WTC11 (cell line): Measurements from ENCODE around the gene GID4. TPM values are rescaled to one million over a fixed set of nuclear protein-coding genes. Genes with fewer than 3 reads are reported as not detected.
A peak's percentile ranks its signal among the peaks of the same experiment; 100 is the strongest.

Experiments
- ATAC-seq: fragments of 200-7000 bp; cut with Tn5 transposase; 2 replicates; pipeline ENCODE4 v1.10.0; 2021; ENCODE audit warnings: mild to moderate bottlenecking, moderate library complexity
- CTCF ChIA-PET: fragments of 300-600 bp; sonication (Branson Sonifier 250); formaldehyde crosslinking; loops from one replicate; lab custom pipeline; 2021; ENCODE audit warnings: antibody characterized with exemption; lab: Charles Lee
- POLR2A ChIA-PET: fragments of 350-600 bp; sonication (Branson Sonifier 250); formaldehyde crosslinking; loops from one replicate; lab custom pipeline; 2021; ENCODE audit warnings: antibody characterized with exemption; lab: Charles Lee
- DNase-seq: peaks from one replicate; pipeline ENCODE4 v3.0.0; 2021; ENCODE audit warnings: low spot score
- H3K27ac Mint-ChIP-seq: 2 replicates; pipeline ENCODE4 v1.8.0; 2021; ENCODE audit warnings: mixed read lengths
- H3K27me3 Mint-ChIP-seq: 2 replicates; pipeline ENCODE4 v1.8.0; 2021; ENCODE audit warnings: low read depth, mild to moderate bottlenecking, moderate library complexity, mixed read lengths
- H3K36me3 Mint-ChIP-seq: 2 replicates; pipeline ENCODE4 v1.8.0; 2021; ENCODE audit warnings: mixed read lengths
- H3K4me1 Mint-ChIP-seq: 2 replicates; pipeline ENCODE4 v1.8.0; 2022; ENCODE audit warnings: mixed read lengths
- H3K4me3 Mint-ChIP-seq: 2 replicates; pipeline ENCODE4 v1.8.0; 2021; ENCODE audit warnings: mild to moderate bottlenecking, moderate library complexity, mixed read lengths
- H3K9me3 Mint-ChIP-seq: 2 replicates; pipeline ENCODE4 v1.8.0; 2021; ENCODE audit warnings: mixed read lengths
- ARID4B ChIP-seq: sonication (generic); formaldehyde crosslinking; IDR thresholded peaks from 2 replicates; pipeline ENCODE4 v1.8.0; 2023; ENCODE audit warnings: missing genetic modification reagents, mild to moderate bottlenecking, borderline replicate concordance
- CREM ChIP-seq: sonication (generic); formaldehyde crosslinking; IDR thresholded peaks from 2 replicates; pipeline ENCODE4 v1.8.1; 2022; ENCODE audit warnings: mild to moderate bottlenecking, missing genetic modification reagents, moderate library complexity
- ERG ChIP-seq: fragments of 250-450 bp; sonication (Bioruptor Pico); IDR thresholded peaks from 2 replicates; pipeline ENCODE4 v1.8.0; 2021; ENCODE audit warnings: mild to moderate bottlenecking
- GTF2I ChIP-seq: fragments of 250-450 bp; sonication (Bioruptor Pico); conservative IDR thresholded peaks from 2 replicates; pipeline ENCODE4 v1.4.0; 2021; ENCODE audit warnings: mild to moderate bottlenecking
- MAX ChIP-seq: sonication (generic); formaldehyde crosslinking; IDR thresholded peaks from 2 replicates; pipeline ENCODE4 v1.8.0; 2022; ENCODE audit warnings: mild to moderate bottlenecking, missing genetic modification reagents
- MYBL2 ChIP-seq: sonication (generic); formaldehyde crosslinking; IDR thresholded peaks from 2 replicates; pipeline ENCODE4 v1.8.1; 2023; ENCODE audit warnings: mild to moderate bottlenecking, moderate library complexity, missing genetic modification reagents
- NFYB ChIP-seq: sonication (generic); formaldehyde crosslinking; conservative IDR thresholded peaks from 2 replicates; pipeline ENCODE4 v1.8.0; 2022; ENCODE audit warnings: low read depth, missing genetic modification reagents
- NR2C2 ChIP-seq: sonication (generic); formaldehyde crosslinking; IDR thresholded peaks from 2 replicates; pipeline ENCODE4 v1.8.0; 2022; ENCODE audit warnings: mild to moderate bottlenecking, missing genetic modification reagents
- NR3C1 ChIP-seq: sonication (generic); formaldehyde crosslinking; conservative IDR thresholded peaks from 2 replicates; pipeline ENCODE4 v1.8.1; 2023; ENCODE audit warnings: low read depth, mild to moderate bottlenecking, missing genetic modification reagents
- PRDM15 ChIP-seq: sonication (generic); formaldehyde crosslinking; IDR thresholded peaks from 2 replicates; pipeline ENCODE4 v1.8.0; 2022; ENCODE audit warnings: missing genetic modification reagents
- SOX15 ChIP-seq: fragments of 250-450 bp; sonication (Bioruptor Pico); IDR thresholded peaks from 2 replicates; pipeline ENCODE4 v1.9.0; 2021; ENCODE audit warnings: mild to moderate bottlenecking
- USF2 ChIP-seq: sonication (generic); formaldehyde crosslinking; IDR thresholded peaks from 2 replicates; pipeline ENCODE4 v1.8.1; 2023; ENCODE audit warnings: mild to moderate bottlenecking, missing genetic modification reagents, moderate library complexity
- total RNA-seq: library from RNA; stranded (reverse); gene quantifications from 3 replicates; pipeline ENCODE4 v1.2.3, GENCODE V29; 2021

The GID4 gene
- total RNA-seq, 1 experiment from 2014 or later: 16.0 TPM

- no peak for TF ChIP-seq ERG (CRISPR knock-in tag)
Observed at GRCh38 chr17:18037486-18037885, 1.7 kb upstream of the GID4 start (continued).

GRCh38 chr17:18038149-18038850, 908 bp upstream of the GID4 start:
- ChIA-PET POLR2A (no interaction called here), CTCF (interaction anchor here (1.0 to 1.1 kb wide), 2 partner anchors 33 to 147 kb away, joined by 3 to 4 read pairs; no protein-coding TSS in a partner anchor)
- Mint-ChIP-seq H3K4me3 (peak overlapping the region; percentile 89), H3K36me3 (no peaks in the 10 kb centered on the region), H3K4me1 (peaks cover 29% of the 10 kb centered on the region), H3K27ac (0 out of 2 replicates have a peak overlapping the region, but pooled peaks have one; percentile 73), H3K9me3 (no peaks in the 10 kb centered on the region), H3K27me3 (no peaks in the 10 kb centered on the region; the same call in 1 of the 2 replicates)
- no peak for DNase-seq
- ATAC-seq: no peak
- TF ChIP-seq GTF2I (CRISPR knock-in tag): no peak

- POLR2A ChIA-PET: no interaction called here
- TF ChIP-seq ARID4B (CRISPR knock-in tag): 0 out of 2 replicates have a peak, but pooled peaks have one; percentile 54
- no peak for TF ChIP-seq MYBL2
- TF ChIP-seq, all 79 proteins: peak for 1
- H3K36me3 Mint-ChIP-seq: no peaks in the 10 kb centered on the region
- peak overlapping the region; percentile 65 for H3K27ac Mint-ChIP-seq
- peaks cover 29% of the 10 kb centered on the region for H3K4me1 Mint-ChIP-seq
- H3K9me3 Mint-ChIP-seq: no peaks in the 10 kb centered on the region
- H3K4me3 Mint-ChIP-seq: peak overlapping the region; percentile 94
- CTCF ChIA-PET: interaction anchor here (1.1 kb wide), 1 partner anchor 35 kb away, joined by 3 read pairs; no protein-coding TSS in a partner anchor
- no peaks in the 10 kb centered on the region; the same call in 1 of the 2 replicates for H3K27me3 Mint-ChIP-seq
- DNase-seq (peak; percentile 56), ATAC-seq (peak; percentile 50)
Observed at GRCh38 chr17:18039535-18040260, 490 bp downstream of the GID4 start.

- no peaks in the 10 kb centered on the region for H3K9me3 Mint-ChIP-seq
- H3K36me3 Mint-ChIP-seq: no peaks in the 10 kb centered on the region
- ATAC-seq (no peak), DNase-seq (no peak)
- CTCF ChIA-PET: no interaction called here
- no peaks in the 10 kb centered on the region; the same call in 1 of the 2 replicates for H3K27me3 Mint-ChIP-seq
- H3K4me1 Mint-ChIP-seq: peaks cover 29% of the 10 kb centered on the region
- H3K4me3 Mint-ChIP-seq: peak overlapping the region; percentile 94
- POLR2A ChIA-PET: no interaction called here
- H3K27ac Mint-ChIP-seq: peak overlapping the region; percentile 65
- TF ChIP-seq MAX (CRISPR knock-in tag): no peak
- TF ChIP-seq PRDM15: no peak
- no peak for TF ChIP-seq CREM (CRISPR knock-in tag)
- no peak for TF ChIP-seq USF2 (CRISPR knock-in tag)
- TF ChIP-seq NR2C2 (CRISPR knock-in tag): no peak
- TF ChIP-seq NFYB (CRISPR knock-in tag): no peak
- TF ChIP-seq SOX15 (CRISPR knock-in tag): no peak
- TF ChIP-seq NR3C1: no peak
Observed at GRCh38 chr17:18040261-18040858, 1.2 kb downstream of the GID4 start.
